ENCODE data around the gene TRAF1. TPM values are rescaled to one million over a fixed set of nuclear protein-coding genes. Genes with fewer than 3 reads are reported as not detected.
"Not testable (repeated sequence)": the region's sequence is repeated elsewhere in the genome, so short reads cannot be mapped to it uniquely, and the experiment has no call there.

Gene TRAF1, protein sequence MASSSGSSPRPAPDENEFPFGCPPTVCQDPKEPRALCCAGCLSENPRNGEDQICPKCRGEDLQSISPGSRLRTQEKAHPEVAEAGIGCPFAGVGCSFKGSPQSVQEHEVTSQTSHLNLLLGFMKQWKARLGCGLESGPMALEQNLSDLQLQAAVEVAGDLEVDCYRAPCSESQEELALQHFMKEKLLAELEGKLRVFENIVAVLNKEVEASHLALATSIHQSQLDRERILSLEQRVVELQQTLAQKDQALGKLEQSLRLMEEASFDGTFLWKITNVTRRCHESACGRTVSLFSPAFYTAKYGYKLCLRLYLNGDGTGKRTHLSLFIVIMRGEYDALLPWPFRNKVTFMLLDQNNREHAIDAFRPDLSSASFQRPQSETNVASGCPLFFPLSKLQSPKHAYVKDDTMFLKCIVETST
- total RNA-seq (2014; rRNA removed; shearing (Covaris generic)) = 4.9 and 5.7 TPM in 2 replicates

DNA sequence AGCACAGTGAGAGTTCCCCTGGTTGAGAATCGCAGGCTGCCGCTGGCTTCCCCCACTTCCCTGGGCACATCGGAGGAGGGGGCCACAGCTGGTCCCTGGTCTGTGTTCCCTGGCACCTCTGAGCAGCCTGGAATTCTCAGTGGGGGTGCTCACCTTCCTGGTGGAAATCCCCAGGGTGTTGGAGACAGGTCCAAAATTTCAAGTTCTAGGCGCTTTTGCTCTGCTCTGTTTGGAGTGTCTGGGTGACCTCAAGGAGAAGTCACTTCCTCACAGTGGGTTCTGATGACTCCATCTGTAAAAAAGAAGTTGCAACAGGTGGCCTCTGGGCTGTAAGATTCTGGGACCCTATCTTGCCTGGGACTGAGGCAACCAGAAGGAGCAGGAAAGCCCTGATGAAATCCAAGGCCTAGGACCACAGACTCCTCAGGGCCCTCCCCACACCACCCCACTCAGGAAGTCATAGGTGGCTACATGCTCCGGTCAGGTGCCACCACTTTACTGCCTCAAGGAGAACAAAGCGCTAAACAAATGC, at the start of gene TRAF1:
Gene TRAF1 (minus strand): TSS at position 400 of the 532 bp plus-strand sequence. CDS start 721 bp downstream, outside the sequence.
- no peak for DNase-seq (ENCODE audit: low read depth)

DNA sequence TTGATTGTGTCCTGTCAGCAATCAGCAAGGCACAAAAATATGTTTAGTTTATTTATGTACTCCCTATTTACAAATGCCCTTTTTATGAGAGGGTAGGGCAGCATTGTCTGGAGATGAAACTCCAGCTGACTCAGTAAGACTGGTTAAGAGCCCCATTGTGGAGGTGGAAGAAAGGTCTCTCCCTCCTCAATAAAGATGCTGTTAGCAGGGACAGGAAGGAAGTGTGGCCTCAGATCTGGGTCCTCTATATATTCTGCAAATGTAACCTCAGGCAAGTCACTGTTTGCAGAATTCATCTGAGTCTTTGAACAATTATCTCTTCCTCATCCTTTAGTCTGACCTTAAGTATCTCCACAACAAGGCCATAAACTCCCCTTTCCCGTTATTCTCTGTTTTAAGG, 48.3 kb upstream of the TRAF1 start:
- no peak for DNase-seq (ENCODE audit: low read depth)

DNA sequence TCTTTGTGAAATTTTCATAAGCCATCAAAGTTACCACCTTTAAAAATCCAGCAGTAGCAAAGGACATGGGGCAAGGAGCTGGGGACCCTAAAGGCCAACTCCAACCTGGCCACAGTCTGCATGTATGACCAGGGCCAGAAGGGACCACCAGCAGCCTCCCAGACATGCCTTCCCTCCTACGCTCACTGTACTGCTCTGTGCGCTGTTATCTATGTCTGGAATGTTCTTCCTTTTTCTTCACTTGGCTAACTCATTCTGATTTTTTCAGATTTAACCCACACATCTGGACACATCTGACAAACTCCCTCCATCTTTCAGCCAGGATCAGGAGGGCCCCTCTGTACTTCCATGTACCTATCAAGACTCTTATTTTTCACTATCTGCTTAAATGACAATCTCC, 47.6 kb upstream of the TRAF1 start:
- DNase-seq (ENCODE audit: low read depth) = no peak

DNA sequence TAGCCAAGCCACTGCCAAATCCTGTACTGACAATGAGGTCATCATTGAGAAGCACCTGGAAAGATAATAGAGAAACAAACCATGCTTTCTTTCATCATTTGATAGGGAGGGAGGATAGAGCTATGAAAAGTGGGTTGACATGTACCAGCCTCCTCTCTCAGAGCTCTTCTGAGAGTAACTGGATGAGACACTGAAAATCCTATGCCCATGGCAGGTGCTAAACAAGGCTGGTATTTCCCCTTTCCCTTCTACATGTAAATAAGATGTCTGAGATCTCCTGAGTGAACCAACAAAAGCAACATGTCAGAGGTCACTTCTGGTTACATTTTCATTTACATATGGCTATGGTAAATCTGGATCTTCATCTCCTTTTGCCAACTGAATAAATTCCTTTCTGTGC, 45.3 kb upstream of the TRAF1 start:
- DNase-seq (ENCODE audit: low read depth) = no peak

DNA sequence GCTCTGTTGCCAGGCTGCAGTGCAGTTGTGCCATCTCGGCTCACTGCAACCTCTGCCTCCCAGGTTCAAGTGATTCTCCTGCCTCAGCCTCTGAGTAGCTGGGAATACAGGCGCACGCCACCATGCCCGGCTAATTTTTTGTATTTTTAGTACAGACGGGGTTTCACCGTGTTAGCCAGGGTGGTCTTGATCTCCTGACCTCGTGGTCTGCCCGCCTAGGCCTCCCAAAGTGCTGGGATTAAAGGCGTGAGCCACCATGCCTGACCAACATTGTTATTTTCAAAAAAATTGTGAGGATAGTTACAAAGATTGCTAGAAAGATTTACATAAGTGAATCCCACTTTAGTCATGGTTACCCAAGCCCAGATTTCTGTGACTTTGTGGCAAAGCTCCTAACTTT, 44.9 kb upstream of the TRAF1 start:
- not testable (repeated sequence) for DNase-seq (ENCODE audit: low read depth)

DNA sequence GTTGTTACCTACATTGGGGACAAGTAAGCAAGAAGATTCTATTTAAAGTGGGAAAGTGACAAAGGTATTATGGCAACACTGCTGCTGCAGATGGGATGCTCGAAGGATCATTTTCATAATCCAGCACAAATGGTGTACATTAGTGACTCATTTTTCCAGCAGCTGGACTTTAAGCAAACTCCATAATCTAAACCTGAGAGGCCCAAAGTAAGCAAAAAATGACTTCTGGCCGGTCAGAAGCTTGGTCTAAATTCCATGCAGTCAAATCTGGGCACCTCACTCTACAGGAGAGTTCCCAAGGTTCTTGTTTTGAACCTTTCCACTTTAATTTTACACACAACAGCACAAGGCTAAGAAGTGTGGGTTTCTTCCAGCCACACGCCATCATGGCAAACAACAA, 43.6 kb upstream of the TRAF1 start:
- no peak for DNase-seq (ENCODE audit: low read depth)

DNA sequence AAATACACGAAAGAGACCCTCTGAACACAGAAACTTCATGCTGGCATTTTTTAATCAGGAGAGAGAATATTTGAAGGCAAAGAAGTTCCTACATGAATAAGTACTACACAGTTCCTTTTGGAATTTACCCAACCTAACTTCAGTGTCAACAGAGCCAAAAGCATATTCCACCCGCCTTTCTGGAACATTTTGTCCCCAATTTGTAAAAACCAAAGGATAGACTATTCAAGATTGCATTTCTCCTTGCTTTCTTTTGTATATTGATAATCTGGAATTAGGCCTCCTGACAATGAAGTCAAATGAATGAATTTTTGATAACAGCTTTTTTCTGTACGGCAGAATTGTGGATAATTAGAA, 39.4 kb upstream of the TRAF1 start:
- no peak for DNase-seq (ENCODE audit: low read depth)

DNA sequence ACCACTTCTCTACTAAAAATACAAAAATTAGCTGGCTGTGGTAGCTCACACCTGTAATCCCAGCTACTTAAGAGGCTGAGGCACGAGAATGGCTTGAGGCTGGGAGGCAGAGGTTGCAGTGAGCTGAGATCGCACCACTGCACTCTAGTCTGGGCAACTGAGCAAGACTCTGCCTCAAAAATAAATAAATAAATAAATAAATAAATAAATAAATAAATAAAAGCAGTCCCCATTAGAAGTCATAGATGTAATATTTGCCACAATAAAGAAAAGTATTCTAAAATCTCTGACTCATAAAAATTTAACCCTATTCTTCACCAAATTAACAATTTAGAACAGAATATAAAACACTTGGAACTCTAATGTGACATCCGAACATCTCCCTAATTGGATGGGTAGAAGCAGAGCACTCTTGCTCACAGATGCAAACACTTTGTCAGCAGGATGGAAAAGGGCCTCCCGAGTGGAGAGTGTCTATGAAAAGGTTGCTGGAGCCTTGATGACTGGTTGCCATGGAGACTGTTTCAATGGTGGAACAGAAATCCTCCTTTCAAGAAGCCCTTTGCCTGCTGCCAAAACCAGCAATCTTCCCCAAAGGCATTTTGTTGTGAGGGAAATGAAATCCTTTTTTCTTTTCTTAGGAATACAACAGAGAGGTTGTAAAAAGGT, 38.9 kb upstream of the TRAF1 start:
- peak; percentile 34 for DNase-seq (ENCODE audit: low read depth)

DNA sequence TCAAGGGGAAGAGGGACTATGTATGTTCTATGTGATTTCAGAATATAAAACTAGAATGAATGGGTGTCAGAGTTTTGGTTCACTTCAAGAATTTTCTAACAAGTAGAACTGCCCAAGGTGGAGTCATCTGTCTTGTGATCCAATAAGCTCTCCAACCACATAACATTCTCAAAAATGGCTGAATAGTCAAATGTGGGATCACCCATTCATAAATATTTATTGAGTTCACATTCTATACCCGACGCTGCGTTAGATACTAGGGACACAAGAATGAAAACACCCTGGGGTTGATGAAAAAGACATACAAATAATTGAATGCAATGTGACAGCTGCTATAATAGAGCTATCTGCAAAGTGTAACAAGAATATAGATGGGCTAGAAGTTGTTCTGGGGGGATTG, 35.3 kb upstream of the TRAF1 start:
- no peak for DNase-seq (ENCODE audit: low read depth)

DNA sequence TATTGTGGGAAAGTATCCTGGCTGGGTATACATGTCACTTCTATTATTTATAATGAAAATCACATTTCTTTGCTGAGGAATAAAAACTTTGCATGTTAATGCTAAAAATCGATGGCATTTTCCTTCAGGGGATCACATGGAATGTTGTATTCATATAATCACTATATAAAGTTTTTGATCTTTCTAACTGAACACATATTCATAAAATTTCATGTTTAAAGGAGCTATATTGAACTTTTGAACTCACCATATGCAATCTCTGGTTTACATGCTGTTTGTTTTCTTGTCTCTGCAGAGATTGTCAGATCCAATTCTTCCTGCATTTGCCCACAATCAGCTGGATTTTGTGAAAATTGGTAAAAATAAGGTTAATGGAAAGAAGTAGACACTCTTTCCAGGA, 33.4 kb upstream of the TRAF1 start:
- no peak for DNase-seq (ENCODE audit: low read depth)

DNA sequence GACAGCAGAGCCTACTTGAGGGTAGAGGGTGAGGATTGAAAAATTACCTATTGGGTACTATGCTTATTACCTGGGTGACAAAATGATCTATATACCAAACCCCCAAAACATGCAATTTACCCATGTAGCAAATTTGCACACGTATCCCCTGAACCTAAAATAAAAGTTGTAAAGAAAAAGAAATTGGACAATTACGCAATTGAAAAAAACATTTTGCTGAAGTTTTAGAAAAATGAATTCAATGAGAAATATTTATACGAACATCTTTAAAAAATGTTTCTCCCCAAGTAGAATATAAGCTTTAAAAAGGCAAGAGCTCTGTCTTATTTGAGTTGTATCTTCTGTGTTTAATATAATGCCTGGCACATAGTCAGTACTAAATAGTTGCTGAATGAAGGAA, 30.3 kb upstream of the TRAF1 start:
- no peak for DNase-seq (ENCODE audit: low read depth)

DNA sequence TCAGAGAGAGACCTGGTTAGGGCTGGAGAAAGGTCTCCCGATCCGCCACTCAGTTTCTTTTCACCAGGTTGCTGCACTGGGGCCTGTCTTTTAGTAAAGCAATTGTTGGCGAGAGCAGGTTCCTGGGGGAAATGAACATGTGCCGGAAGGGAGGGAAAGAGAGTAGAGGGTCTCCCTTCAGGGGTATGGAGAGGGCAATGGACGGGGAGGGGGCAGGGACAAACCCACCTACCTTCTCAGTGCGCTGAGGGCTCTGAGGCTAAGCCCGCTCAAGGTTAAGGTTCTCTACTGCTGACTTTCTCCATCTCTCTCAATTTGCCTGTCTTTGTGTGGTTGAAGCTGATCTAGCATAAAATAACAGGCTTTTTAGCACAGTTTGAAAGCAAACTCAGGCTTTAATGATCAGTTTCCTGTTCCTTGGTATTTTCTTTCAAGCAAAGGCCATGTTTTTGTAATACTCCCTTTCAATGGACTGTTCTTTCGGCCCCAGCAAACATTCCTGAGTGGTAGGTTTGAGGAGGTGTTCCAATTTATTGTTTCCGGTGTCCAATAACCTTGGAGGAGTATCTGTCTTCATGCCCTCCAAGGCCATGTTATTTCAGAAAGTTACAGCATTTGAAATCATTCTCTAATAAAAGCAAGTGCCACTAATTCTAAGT, 25.5 kb upstream of the TRAF1 start:
- DNase-seq (ENCODE audit: low read depth) = no peak

DNA sequence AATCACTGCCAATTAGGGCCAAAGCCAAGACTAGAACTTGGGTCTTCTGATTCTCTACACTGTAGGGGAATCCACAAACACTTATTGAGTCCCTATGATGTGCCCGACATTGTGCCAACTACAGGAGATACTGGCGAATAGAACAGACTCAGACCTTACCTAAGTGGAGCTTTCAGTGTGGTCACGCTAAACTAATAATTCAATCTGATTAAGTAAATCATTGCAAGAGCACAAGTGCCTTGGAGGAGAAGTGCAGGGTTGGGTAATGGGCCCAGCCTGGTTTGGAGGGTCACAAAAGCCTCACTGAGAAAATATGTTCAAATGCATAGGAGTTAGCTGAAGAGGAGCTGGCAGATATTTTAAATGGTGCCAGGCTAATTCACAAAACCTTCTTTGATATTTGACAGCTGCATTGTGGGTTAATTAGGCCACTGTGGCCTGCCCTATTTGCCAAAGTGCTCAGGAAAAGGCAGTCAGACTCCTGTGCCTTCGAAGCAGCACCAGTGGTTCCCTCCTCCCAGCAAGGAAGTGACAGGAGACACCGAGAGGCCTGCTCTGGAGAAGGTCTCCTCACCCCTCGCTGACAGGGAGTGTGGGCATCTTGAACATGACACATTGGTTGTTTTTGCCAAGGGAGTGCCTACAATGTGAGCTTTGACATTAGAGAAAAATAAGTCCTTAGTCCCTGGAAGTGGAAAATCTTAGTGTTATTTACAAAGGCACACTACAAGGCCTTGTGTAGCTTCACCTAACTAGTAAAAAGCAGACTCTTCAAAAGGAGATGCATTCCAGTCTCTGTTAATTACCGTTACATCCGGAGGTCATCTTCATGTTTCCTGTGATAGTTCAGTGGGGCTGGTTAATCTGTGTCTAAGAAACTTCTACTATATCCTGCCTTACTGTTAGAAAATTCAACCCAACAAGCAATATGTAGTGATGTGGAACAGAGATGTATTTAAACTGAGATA, 24.1 kb upstream of the TRAF1 start:
- no peak for DNase-seq (ENCODE audit: low read depth)

DNA sequence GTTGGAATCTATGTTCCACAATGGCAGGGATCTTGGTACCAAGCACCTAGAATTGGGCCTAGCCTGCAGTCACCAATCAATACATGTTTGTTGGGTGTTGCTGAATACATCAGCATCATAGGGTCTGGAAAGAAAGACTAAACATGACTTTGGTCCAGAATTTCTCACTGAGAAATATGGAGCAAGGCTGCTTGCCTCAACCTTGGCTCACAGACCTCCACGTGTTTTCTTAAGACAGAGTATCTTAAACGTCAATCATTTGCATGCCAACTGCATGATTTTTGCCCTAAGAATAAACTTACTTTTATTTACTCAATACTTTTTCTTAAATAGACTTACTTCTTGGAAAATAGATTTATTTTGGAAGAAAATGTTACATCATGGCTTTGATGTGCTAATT, 22.7 kb upstream of the TRAF1 start:
- no peak for DNase-seq (ENCODE audit: low read depth)

DNA sequence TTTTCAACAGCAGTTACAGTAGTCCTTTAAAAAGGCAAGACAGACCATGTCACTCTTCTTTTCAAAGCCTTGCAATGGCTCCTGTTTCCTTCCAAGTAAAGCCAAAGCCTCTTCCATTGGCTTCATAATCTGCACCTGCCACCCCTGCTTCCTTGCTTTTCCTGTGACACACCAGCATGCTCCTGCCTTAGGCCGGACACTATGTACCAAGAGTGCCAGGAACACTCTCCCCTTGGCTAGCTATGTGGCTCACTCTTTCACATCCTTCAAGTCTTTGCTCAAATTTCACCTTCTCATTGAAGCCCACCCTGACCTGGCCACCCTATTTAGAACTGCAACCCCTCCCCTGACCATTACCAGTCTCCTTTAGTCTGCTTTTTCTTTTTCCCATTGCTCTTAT, 22.2 kb upstream of the TRAF1 start:
- no peak for DNase-seq (ENCODE audit: low read depth)

DNA sequence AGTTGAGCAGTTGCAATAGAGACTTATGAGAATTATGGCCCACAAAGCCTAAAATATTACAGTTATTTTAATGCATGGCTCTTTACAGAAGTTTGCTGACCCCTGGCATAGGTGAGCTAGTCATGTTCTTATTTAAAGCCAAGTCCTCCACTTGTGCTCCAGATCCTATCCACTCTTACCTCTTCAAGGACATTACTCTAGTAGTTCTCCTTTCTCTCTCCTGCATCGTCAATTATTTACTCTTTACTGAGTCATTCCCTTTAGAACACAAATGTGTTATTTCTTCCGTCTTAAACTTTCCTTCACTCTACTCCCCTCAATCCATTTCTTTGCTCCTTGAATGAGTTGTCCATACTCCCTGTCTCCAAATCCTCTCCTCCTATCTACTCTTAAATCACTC, 20.6 kb upstream of the TRAF1 start:
- DNase-seq (ENCODE audit: low read depth) = no peak

DNA sequence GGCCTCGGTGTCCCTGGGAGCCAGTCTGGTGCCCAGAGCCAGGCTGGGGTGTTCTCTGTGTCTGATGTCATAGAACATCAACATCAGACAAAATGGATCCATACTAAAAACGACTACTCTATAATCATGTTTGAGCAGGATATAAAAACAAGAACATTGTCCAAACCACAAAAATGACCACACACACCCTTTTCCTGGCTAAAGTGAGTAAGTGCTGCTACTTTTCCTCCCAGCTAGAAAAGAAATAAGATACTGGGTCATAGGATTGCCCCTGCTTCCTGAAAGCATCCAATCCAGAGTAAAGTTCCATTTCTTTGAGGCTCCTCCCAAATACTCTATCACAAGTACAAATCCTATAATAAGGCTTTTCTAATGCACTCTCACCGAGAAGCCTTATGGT, 19.7 kb upstream of the TRAF1 start:
- peak; percentile 60 for DNase-seq (ENCODE audit: low read depth)

DNA sequence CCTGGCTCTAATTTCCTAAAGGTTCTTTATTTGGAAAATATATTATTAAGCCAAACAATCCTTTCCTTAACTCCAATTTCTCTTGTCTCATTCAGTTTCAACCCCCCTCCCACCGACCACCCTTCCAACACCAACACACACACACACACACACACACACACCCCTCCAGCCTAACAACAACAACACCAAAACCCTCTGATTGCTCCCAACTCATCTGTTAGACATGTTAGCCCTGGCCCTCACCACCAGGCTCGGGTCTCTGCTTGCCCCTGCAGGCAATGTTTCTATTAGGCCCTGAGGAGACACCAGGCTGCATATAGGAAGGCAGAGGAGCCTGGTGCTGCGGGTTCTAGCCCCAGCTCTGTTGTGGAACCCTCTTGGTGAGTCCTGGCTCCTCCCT, 18.4 kb upstream of the TRAF1 start:
- no peak for DNase-seq (ENCODE audit: low read depth)

DNA sequence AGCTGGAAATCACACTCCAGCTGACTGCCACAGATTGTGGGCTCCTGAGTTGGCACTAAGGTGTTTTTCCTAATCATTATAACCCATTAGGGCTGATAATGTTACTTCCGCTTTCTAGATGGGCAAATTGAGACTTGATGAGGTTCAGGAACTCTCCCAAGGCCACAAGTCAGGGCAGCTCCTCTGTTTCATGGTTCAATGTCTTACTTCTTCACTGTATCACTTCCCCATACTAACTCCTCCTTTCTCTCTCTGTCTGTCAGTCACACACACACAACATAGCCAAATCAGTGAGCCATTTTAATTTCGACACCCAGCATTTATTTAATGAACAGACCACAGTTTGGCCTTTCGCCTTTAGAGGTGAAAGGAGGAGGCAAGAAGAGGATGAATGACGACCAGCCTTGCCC, 17.8 kb upstream of the TRAF1 start:
- no peak for DNase-seq (ENCODE audit: low read depth)

DNA sequence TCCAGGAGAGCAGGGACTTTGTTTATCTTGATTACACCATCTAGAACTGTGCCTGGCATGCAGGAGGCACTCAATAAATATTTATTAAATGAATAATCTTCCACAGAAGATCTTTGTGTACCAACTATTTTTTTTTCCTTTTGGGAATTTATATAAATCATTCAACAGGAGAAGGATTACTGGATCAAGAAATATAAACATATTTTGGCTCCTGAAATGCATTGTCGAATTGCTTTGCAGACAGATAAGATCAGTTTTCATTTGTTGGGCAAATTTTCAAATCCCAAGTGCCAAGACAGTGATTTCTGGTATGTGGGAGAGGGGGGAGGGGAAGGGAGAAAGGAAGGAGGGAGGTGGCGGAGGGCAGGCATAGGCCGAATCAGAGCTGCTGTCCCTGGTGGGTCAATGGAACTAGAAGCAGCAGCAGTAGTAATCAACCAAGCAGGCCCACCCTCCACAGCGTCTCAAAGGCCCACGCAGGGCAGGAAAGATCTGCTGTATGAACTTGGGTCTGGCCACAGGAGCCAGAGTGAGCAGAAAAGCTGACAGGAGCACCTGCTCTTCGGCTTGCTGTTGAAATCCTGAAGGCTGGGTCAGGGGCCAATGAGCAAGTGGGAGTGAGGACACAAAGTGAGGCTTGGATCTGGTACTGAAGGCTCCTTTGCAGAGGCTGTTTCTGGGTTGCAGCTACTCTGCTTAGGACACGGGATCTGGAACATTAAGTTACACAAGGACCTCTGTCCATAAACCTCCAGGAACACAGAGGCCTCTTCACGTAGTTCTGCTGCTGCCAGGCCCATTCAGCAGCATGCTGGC, 15.8 kb upstream of the TRAF1 start:
- peak; percentile 59 for DNase-seq (ENCODE audit: low read depth)
